Prostate gland (tissue), 2 donors: ENCODE measurements around the gene ARHGEF28. TPM values are rescaled to one million over a fixed set of nuclear protein-coding genes. Genes with fewer than 3 reads are reported as not detected.

Experiments used
- DNase-seq: peaks from one replicate; pipeline ENCODE4 v3.0.0-alpha.2; 2019; ENCODE audit warnings: low spot score
- H3K27ac ChIP-seq, 2 donors: fragments of 200-600 bp; sonication (generic); 2 replicates each; pipeline ENCODE4 v1.5.1; 2017 to 2019
- H3K27me3 ChIP-seq: fragments of 200-600 bp; sonication (generic); replicated peaks from 2 replicates; pipeline ENCODE4 v1.5.1; 2019; ENCODE audit not compliant: insufficient read depth
- H3K36me3 ChIP-seq, 2 donors: fragments of 200-600 bp; sonication (generic); 1 replicate in 1 of 2; 2 replicates in 1 of 2; pipeline versions ENCODE4 v1.5.1 to v1.8.1; 2017 to 2019
- H3K4me1 ChIP-seq: fragments of 200-600 bp; sonication (generic); replicated peaks from 2 replicates; pipeline ENCODE4 v1.5.1; 2019
- H3K4me3 ChIP-seq, 2 donors: fragments of 200-600 bp; sonication (generic); 2 replicates each; pipeline ENCODE4 v1.5.1; 2017 to 2019
- H3K9me3 ChIP-seq: fragments of 200-600 bp; sonication (generic); 2 replicates; pipeline ENCODE4 v1.5.1; 2017
- CTCF ChIP-seq, 4 experiments: fragments of 200-600 bp in 2 of 4; fragments of 450-650 bp in 2 of 4; sonication (generic) in 2 of 4; IDR thresholded peaks; 1 replicate in 3 of 4; 2 replicates in 1 of 4; pipeline ENCODE4 v1.5.1; 2016 to 2019; ENCODE audit warnings: antibody characterized with exemption in 4 of 4, mild to moderate bottlenecking in 2 of 4, moderate library complexity in 2 of 4
- POLR2A ChIP-seq: fragments of 450-650 bp; IDR thresholded peaks from one replicate; pipeline ENCODE4 v1.6.1; 2016; ENCODE audit warnings: antibody characterized with exemption, mild to moderate bottlenecking
- POLR2AphosphoS5 ChIP-seq: sonication (generic); formaldehyde crosslinking; IDR thresholded peaks from one replicate; pipeline ENCODE4 v1.6.1; 2017; ENCODE audit warnings: antibody characterized with exemption
- WGBS: methylation state at CpG from one replicate; pipeline ENCODE4 v1.1.5; 2018; 5-methylcytosine and 5-hydroxymethylcytosine counted together
- intact Hi-C: fragments of 100-400 bp; cut with DNase I; formaldehyde crosslinking; loops from one replicate; pipeline ENCODE4 v1.14.2; 2022
- total RNA-seq, 2 donors: library from RNA; depleted of rRNA; stranded (reverse); fragments of >200 nt; gene quantifications; one replicate each; pipeline ENCODE4 v1.1.0, GENCODE V29; 2016

The ARHGEF28 gene
- total RNA-seq, 2 donors from 2014 or later, result 18.9 to 28.3 TPM

DNA sequence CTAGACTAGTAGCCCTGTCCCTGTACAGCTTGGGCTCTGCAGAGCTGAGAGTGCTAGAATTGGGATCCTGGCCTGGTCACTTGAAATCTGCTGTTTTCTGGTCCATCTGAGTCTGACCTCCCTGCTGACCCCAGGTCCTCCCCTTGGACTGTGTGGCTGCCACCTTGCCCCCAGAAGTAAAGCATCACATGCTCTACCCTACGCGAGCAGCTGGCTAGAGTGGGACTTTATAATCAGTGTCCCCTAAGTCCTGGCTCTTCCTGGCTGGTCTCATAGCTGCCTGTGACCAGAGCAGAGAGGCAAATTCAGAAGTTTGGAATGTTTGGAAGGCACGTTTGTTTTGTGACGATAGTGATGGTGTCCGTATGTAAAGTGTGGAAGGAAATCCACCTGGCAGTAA is 81.0 kb downstream of the ARHGEF28 start:
- H3K27ac ChIP-seq, result no peak overlapping the region
- H3K36me3 ChIP-seq, result no peaks in the 10 kb centered on the region
- no peaks in the 10 kb centered on the region for H3K4me1 ChIP-seq
- no peaks in the 10 kb centered on the region for H3K27me3 ChIP-seq
- H3K4me3 ChIP-seq, result no peak overlapping the region
- no peaks in the 10 kb centered on the region for H3K9me3 ChIP-seq
- no peak for DNase-seq
- 91% methylated on average over 5 of the region's 5 CpGs for WGBS
- intact Hi-C loops, result no loop called here
- no peak for TF ChIP-seq POLR2AphosphoS5
- no peak for TF ChIP-seq POLR2A
- no peak for TF ChIP-seq CTCF (IDR thresholded peaks at IDR 0.05)

GRCh38 chr5:73709536-73710129 is 83.6 kb downstream of the ARHGEF28 start:
- Histone ChIP-seq H3K4me3 (no peak overlapping the region), H3K4me1 (no peaks in the 10 kb centered on the region), H3K27ac (no peak overlapping the region), H3K36me3 (no peaks in the 10 kb centered on the region), H3K27me3 (no peaks in the 10 kb centered on the region), H3K9me3 (no peaks in the 10 kb centered on the region)
- DNase-seq, result no peak
- TF ChIP-seq POLR2A (no peak), CTCF (IDR thresholded peaks at IDR 0.05) (no peak)
- WGBS, result 90% methylated on average over 5 of the region's 5 CpGs
- intact Hi-C loops, result no loop called here

GRCh38 chr5:73716284-73716808 is 90.3 kb downstream of the ARHGEF28 start:
- no peak for TF ChIP-seq POLR2A
- TF ChIP-seq POLR2AphosphoS5, result no peak
- TF ChIP-seq CTCF (IDR thresholded peaks at IDR 0.05), result no peak
- H3K27ac ChIP-seq, result no peak overlapping the region
- intact Hi-C loops, result no loop called here
- H3K27me3 ChIP-seq, result no peaks in the 10 kb centered on the region
- no peaks in the 10 kb centered on the region for H3K4me1 ChIP-seq
- H3K9me3 ChIP-seq, result no peaks in the 10 kb centered on the region
- H3K36me3 ChIP-seq, result no peaks in the 10 kb centered on the region
- WGBS, result 97% methylated on average over 3 of the region's 3 CpGs
- no peak overlapping the region for H3K4me3 ChIP-seq
- DNase-seq, result no peak

DNA sequence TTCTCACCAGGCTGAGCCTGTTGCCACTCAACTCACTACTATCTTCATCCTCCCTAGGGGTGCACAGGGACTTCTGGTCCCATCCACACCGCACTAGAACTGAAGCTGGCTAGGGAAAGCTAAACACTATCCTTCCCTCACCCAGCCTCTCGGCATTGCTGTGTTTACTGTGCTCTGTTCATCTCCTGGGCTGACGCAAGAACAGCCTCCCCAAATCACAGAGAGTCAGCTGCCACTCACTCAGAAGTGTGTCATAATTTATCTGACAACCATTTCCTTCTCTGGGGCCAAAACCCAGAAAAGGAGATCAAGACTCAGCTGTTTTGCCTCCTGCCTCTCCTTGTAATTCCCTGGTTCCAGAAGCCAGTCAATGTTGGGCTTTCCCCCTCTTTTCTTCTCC is 92.8 kb downstream of the ARHGEF28 start:
- no peak overlapping the region for H3K27ac ChIP-seq
- DNase-seq, result no peak
- H3K4me1 ChIP-seq, result no peaks in the 10 kb centered on the region
- no peaks in the 10 kb centered on the region for H3K36me3 ChIP-seq
- 92% methylated on average over 3 of the region's 3 CpGs for WGBS
- no peaks in the 10 kb centered on the region for H3K9me3 ChIP-seq
- intact Hi-C loops, result no loop called here
- no peak overlapping the region for H3K4me3 ChIP-seq
- H3K27me3 ChIP-seq, result no peaks in the 10 kb centered on the region
- no peak for TF ChIP-seq POLR2A
- no peak for TF ChIP-seq CTCF (IDR thresholded peaks at IDR 0.05)
- TF ChIP-seq POLR2AphosphoS5, result no peak

GRCh38 chr5:73719632-73720031 is 93.6 kb downstream of the ARHGEF28 start:
- no peak overlapping the region for H3K27ac ChIP-seq
- TF ChIP-seq CTCF (IDR thresholded peaks at IDR 0.05), result no peak
- TF ChIP-seq POLR2A, result no peak
- no peak for TF ChIP-seq POLR2AphosphoS5
- no peaks in the 10 kb centered on the region for H3K4me1 ChIP-seq
- 67% methylated on average over 3 of the region's 3 CpGs for WGBS
- DNase-seq, result no peak
- no peaks in the 10 kb centered on the region for H3K36me3 ChIP-seq
- no peak overlapping the region for H3K4me3 ChIP-seq
- no peaks in the 10 kb centered on the region for H3K27me3 ChIP-seq
- intact Hi-C loops, result no loop called here
- H3K9me3 ChIP-seq, result no peaks in the 10 kb centered on the region
